ENCODE results near the gene MGA.
A peak's percentile ranks its signal among the peaks of the same experiment; 100 is the strongest.
"Not testable (repeated sequence)": the region's sequence is repeated elsewhere in the genome, so short reads cannot be mapped to it uniquely, and the experiment has no call there.

The MGA gene

GRCh38 chr15:41678742-41679141 lies 18.5 kb downstream of the MGA start:
- Mint-ChIP-seq H3K4me3 (no peak overlapping the region), H3K4me1 (peaks cover 41% of the 10 kb centered on the region), H3K27me3 (no peaks in the 10 kb centered on the region), H3K9me3 (no peaks in the 10 kb centered on the region), H3K27ac (no peak overlapping the region)
- no peak for DNase-seq
- no peak for ATAC-seq

GRCh38 chr15:41683955-41684354 lies 23.8 kb downstream of the MGA start:
- no peak overlapping the region for H3K4me3 Mint-ChIP-seq
- no peaks in the 10 kb centered on the region for H3K27me3 Mint-ChIP-seq
- no peak for DNase-seq
- no peak for ATAC-seq
- H3K9me3 Mint-ChIP-seq: no peaks in the 10 kb centered on the region
- H3K27ac Mint-ChIP-seq: no peak overlapping the region
- peaks cover 62% of the 10 kb centered on the region for H3K4me1 Mint-ChIP-seq

- no peak overlapping the region for H3K4me3 Mint-ChIP-seq
- H3K27ac Mint-ChIP-seq: peak overlapping the region in 1 of 2 donors; percentile 50
- H3K9me3 Mint-ChIP-seq: no peaks in the 10 kb centered on the region
- peaks cover 74% of the 10 kb centered on the region for H3K4me1 Mint-ChIP-seq
- DNase-seq (no peak), ATAC-seq (no peak)
- H3K27me3 Mint-ChIP-seq: no peaks in the 10 kb centered on the region
These were observed 28.5 kb downstream of the MGA start for GRCh38 chr15:41688671-41689070.

GRCh38 chr15:41689083-41689482 lies 28.9 kb downstream of the MGA start:
- Mint-ChIP-seq H3K4me1 (peaks cover 73% of the 10 kb centered on the region), H3K4me3 (no peak overlapping the region), H3K27me3 (no peaks in the 10 kb centered on the region), H3K9me3 (no peaks in the 10 kb centered on the region), H3K27ac (no peak overlapping the region)
- DNase-seq (no peak), ATAC-seq (no peak)

- DNase-seq (no peak), ATAC-seq (no peak)
- H3K4me3 Mint-ChIP-seq: no peak overlapping the region
- no peaks in the 10 kb centered on the region for H3K9me3 Mint-ChIP-seq
- no peaks in the 10 kb centered on the region for H3K27me3 Mint-ChIP-seq
- H3K27ac Mint-ChIP-seq: peak overlapping the region in 1 of 2 donors; percentile 81
- peaks cover 67% of the 10 kb centered on the region for H3K4me1 Mint-ChIP-seq
These were observed 29.6 kb downstream of the MGA start for GRCh38 chr15:41689834-41690233.

GRCh38 chr15:41690636-41691035 lies 30.4 kb downstream of the MGA start:
- H3K4me1 Mint-ChIP-seq: peaks cover 66% of the 10 kb centered on the region
- H3K27me3 Mint-ChIP-seq: no peaks in the 10 kb centered on the region
- H3K4me3 Mint-ChIP-seq: peak overlapping the region; percentile 14 to 18
- no peaks in the 10 kb centered on the region for H3K9me3 Mint-ChIP-seq
- ATAC-seq (peak; percentile 93), DNase-seq (peak in 1 of 2 donors; percentile 23)
- peak overlapping the region; percentile 11 to 21 for H3K27ac Mint-ChIP-seq

GRCh38 chr15:41691471-41691870 lies 31.3 kb downstream of the MGA start:
- DNase-seq: no peak
- peak; percentile 34 for ATAC-seq
- Mint-ChIP-seq H3K9me3 (no peaks in the 10 kb centered on the region), H3K4me3 (peak overlapping the region; percentile 73 to 78), H3K27ac (peak overlapping the region; percentile 87 to 91), H3K27me3 (no peaks in the 10 kb centered on the region), H3K4me1 (peaks cover 66% of the 10 kb centered on the region)

- Mint-ChIP-seq H3K9me3 (no peaks in the 10 kb centered on the region), H3K4me1 (peaks cover 66% of the 10 kb centered on the region), H3K27ac (peak overlapping the region; percentile 87 to 91), H3K27me3 (no peaks in the 10 kb centered on the region), H3K4me3 (peak overlapping the region; percentile 73 to 78)
- DNase-seq (no peak), ATAC-seq (no peak)
These were observed 31.8 kb downstream of the MGA start for GRCh38 chr15:41692049-41692448.

GRCh38 chr15:41693757-41694156 lies 33.6 kb downstream of the MGA start:
- peaks cover 62% of the 10 kb centered on the region for H3K4me1 Mint-ChIP-seq
- peak overlapping the region in 1 of 2 donors; percentile 14 for H3K27ac Mint-ChIP-seq
- H3K4me3 Mint-ChIP-seq: no peak overlapping the region
- no peaks in the 10 kb centered on the region for H3K9me3 Mint-ChIP-seq
- ATAC-seq: no peak
- DNase-seq: no peak
- H3K27me3 Mint-ChIP-seq: no peaks in the 10 kb centered on the region

- DNase-seq (peak; percentile 43 to 61), ATAC-seq (peak; percentile 100)
- Mint-ChIP-seq H3K27me3 (no peaks in the 10 kb centered on the region), H3K4me3 (peak overlapping the region; percentile 51 to 58), H3K27ac (peak overlapping the region; percentile 31 to 82), H3K4me1 (peaks cover 53% of the 10 kb centered on the region), H3K9me3 (no peaks in the 10 kb centered on the region)
These were observed 35.7 kb downstream of the MGA start for GRCh38 chr15:41695750-41696436.

- no peaks in the 10 kb centered on the region for H3K9me3 Mint-ChIP-seq
- peak overlapping the region in 1 of 2 donors; percentile 43 for H3K27ac Mint-ChIP-seq
- DNase-seq (no peak), ATAC-seq (no peak)
- H3K4me3 Mint-ChIP-seq: no peak overlapping the region
- peaks cover 40% of the 10 kb centered on the region for H3K4me1 Mint-ChIP-seq
- H3K27me3 Mint-ChIP-seq: no peaks in the 10 kb centered on the region
These were observed 38.6 kb downstream of the MGA start for GRCh38 chr15:41698779-41699178.

GRCh38 chr15:41703120-41703519 lies 42.9 kb downstream of the MGA start:
- DNase-seq (no peak), ATAC-seq (no peak)
- Mint-ChIP-seq H3K4me1 (peaks cover 22% of the 10 kb centered on the region), H3K27me3 (no peaks in the 10 kb centered on the region), H3K4me3 (no peak overlapping the region), H3K27ac (no peak overlapping the region), H3K9me3 (no peaks in the 10 kb centered on the region)

- H3K27ac Mint-ChIP-seq: peak overlapping the region in 1 of 2 donors; percentile 51
- no peaks in the 10 kb centered on the region for H3K27me3 Mint-ChIP-seq
- no peak for DNase-seq
- no peaks in the 10 kb centered on the region for H3K9me3 Mint-ChIP-seq
- ATAC-seq: no peak
- no peaks in the 10 kb centered on the region for H3K4me1 Mint-ChIP-seq
- no peak overlapping the region for H3K4me3 Mint-ChIP-seq
These were observed 52.8 kb downstream of the MGA start for GRCh38 chr15:41713047-41713446.

- no peak for ATAC-seq
- Mint-ChIP-seq H3K4me3 (no peak overlapping the region), H3K9me3 (no peaks in the 10 kb centered on the region), H3K4me1 (no peaks in the 10 kb centered on the region), H3K27me3 (no peaks in the 10 kb centered on the region), H3K27ac (no peak overlapping the region)
- no peak for DNase-seq
These were observed 54.1 kb downstream of the MGA start for GRCh38 chr15:41714291-41714690.

- no peaks in the 10 kb centered on the region for H3K4me1 Mint-ChIP-seq
- H3K4me3 Mint-ChIP-seq: no peak overlapping the region
- no peaks in the 10 kb centered on the region for H3K27me3 Mint-ChIP-seq
- no peak overlapping the region for H3K27ac Mint-ChIP-seq
- ATAC-seq (no peak), DNase-seq (no peak)
- no peaks in the 10 kb centered on the region for H3K9me3 Mint-ChIP-seq
These were observed 56.7 kb downstream of the MGA start for GRCh38 chr15:41716864-41717263.

- Mint-ChIP-seq H3K27me3 (no peaks in the 10 kb centered on the region), H3K4me3 (no peak overlapping the region), H3K9me3 (no peaks in the 10 kb centered on the region), H3K4me1 (no peaks in the 10 kb centered on the region), H3K27ac (no peak overlapping the region)
- ATAC-seq: no peak
- no peak for DNase-seq
These were observed 66.9 kb downstream of the MGA start for GRCh38 chr15:41727143-41727542.

GRCh38 chr15:41728061-41728460 lies 67.9 kb downstream of the MGA start:
- DNase-seq, ATAC-seq, H3K4me3 Mint-ChIP-seq, H3K4me1 Mint-ChIP-seq, H3K9me3 Mint-ChIP-seq, H3K27me3 Mint-ChIP-seq, H3K27ac Mint-ChIP-seq: not testable (repeated sequence)

Measured in stimulated activated naive CD8-positive, alpha-beta T cell treated with anti-CD3 and anti-CD28 coated beads, Interleukin-15, amount 100 ng/mL, for 72 hours (primary cell).